ENCODE measurements around the gene ACVR2B.

Gene ACVR2B

DNA sequence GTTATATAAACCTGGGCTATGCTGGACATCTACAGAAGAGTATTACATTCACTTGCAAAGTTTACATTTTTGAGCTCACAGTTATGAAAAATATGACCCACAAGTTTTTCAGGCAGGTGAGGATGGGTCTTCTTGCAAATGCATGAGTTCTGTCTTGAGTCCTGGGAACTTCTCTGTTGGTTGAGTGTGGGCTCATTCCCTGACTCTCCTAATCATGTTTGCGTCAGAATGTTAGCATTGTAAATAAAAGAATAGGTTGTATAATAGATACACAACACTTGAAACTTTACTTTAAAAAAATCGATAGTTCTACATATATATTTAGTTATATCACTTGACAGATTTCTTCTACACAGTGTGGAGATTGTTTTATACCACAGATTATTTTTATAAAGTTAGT lies 35.3 kb downstream of the ACVR2B start:
- DNase-seq (ENCODE audit: low read depth), result no peak

DNA sequence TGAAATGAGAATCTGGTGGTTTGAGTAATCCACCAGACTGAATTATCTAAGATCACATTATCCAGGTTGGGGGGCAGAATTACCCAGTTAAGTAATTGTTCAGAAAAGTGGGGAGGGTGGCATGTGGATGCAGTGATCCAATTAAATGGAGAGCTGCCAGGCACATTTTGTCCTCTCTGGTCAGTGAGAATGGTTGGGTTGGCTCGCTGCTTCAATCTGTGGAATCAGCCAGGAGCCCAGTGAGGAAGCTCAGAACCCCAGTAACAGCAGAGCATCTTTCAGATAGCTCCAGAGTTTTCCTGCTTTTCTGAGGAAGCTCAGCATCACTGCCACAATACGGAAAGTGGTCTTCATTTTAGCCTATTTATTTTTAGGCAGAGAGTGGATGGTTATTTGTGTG lies 36.1 kb downstream of the ACVR2B start:
- no peak for DNase-seq (ENCODE audit: low read depth)

GRCh38 chr3:38490281-38491030 lies 36.8 kb downstream of the ACVR2B start:
- DNase-seq (ENCODE audit: low read depth), result no peak

GRCh38 chr3:38491215-38491614 lies 37.5 kb downstream of the ACVR2B start:
- no peak for DNase-seq (ENCODE audit: low read depth)

- DNase-seq (ENCODE audit: low read depth), result peak; percentile 55
Measured at GRCh38 chr3:38493031-38493430, 39.3 kb downstream of the ACVR2B start.

GRCh38 chr3:38496131-38496910 lies 42.6 kb downstream of the ACVR2B start, which contains the start of gene EXOG:
Gene EXOG (plus strand): TSS chr3:38496340. CDS start chr3:38496368, 28 bp downstream.
- peak; percentile 91 for DNase-seq (ENCODE audit: low read depth)

- DNase-seq (ENCODE audit: low read depth), result peak; percentile 30
Measured at GRCh38 chr3:38497031-38497430, 43.3 kb downstream of the ACVR2B start.

DNA sequence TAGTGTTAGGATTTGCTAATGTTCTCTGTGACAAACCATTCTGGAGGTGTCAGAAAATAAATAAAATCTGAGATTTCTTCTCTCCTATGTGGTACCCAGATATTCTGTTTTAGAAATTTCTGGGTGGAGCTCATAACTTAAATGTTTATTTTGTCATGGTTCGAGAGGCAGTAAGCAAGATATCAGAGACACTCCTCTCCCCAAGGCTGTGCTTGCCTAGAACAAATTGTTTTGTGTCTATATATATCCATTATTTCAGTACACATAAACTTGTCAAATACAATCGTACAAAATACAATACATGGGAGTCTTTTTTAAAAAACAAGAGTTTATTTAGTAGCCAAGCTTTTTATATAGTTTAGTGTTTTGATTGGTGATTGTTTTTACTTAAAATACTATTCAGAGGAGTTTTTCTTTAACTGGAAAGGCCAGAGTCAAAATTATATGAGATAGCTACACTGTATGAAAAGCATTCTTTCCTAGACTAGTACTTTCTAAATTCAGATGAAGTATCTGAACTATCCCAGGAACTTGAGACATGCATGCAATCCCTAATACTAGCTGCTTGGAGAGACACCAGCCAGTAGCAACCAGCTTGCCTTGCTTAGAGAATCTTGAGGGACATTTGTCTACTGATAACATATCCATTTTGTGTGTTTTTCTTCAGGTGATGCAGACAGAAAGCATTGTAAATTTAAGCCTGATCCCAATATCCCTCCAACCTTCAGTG lies 47.2 kb downstream of the ACVR2B start:
- no peak for DNase-seq (ENCODE audit: low read depth)

- no peak for DNase-seq (ENCODE audit: low read depth)
Measured at GRCh38 chr3:38507120-38507519, 53.4 kb downstream of the ACVR2B start.

DNA sequence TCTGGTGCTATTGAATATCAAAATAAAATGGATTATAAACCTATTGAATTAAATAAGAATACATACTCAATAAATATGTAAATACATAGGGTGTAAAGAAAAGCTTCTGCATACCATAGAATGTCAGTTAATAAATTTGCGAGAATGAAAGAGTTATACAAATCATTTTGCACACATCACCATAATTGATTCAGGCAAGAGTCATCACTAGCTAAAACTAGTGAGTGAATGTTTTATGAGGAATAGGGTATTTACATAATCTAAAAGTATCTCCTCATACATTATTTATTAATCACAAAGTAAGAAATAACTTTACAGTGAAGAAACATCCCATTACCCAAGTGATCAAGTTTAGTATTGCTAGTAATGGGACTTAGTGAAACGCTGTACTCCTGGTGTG lies 56.0 kb downstream of the ACVR2B start:
- DNase-seq (ENCODE audit: low read depth), result no peak

DNA sequence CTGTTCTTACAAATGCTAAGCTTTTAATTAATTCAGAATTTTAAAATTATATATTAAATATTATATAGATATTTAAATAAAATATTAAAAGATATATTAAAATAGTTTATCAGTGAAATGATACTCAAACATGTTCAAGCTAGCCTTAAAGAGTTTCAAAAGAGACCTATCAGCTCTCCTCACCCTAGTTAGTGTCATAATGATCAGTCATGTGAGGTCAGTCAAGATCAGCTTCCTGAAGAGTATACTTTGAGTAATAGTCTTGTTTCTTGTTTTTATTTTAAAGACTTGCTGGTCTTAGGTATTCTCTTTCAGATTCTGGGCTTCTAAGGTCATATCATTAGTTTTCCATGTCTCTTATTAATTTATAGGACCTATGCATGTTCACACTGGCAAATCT lies 56.9 kb downstream of the ACVR2B start:
- no peak for DNase-seq (ENCODE audit: low read depth)

- no peak for DNase-seq (ENCODE audit: low read depth)
Measured at GRCh38 chr3:38511546-38511945, 57.9 kb downstream of the ACVR2B start.

- DNase-seq (ENCODE audit: low read depth), result no peak
Measured at GRCh38 chr3:38515367-38515766, 61.7 kb downstream of the ACVR2B start.

DNA sequence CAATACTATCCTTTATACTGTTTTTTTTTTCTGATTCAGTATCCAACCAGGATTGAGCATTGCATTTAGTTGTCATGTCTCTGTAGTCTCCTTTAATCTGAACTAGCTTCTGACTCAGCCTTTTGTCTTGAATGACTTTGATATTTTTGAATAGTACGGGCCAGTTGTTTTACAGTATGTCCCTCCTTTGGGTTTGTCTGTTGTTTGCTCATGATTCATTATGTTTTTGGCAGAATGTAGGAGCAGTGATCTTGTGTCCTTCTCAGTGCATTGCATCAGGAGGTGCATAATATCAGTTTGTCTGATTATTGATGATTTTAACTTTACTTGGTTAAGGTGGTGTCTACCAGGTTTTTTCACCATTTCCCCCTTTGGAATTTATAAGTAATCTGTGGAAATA lies 63.0 kb downstream of the ACVR2B start:
- no peak for DNase-seq (ENCODE audit: low read depth)

DNA sequence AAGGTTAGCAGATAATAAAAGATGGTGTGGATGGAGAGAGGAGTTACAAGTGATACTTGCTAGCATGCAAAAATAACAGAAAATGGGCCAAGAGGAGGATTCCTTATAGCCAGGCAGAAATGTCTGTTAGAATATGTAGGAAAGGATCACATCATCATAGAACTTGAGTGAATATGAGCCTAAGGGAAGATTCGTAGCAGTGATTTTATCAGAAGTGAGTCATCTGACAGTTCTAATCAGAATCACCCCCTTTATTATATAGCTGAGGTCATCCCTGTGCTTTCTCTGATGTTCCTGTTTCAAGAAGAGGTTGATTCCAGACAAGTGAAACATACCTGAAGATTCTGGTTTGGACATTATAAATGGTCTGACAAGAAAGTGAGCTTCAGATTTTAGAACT lies 65.3 kb downstream of the ACVR2B start:
- DNase-seq (ENCODE audit: low read depth), result peak; percentile 73

- no peak for DNase-seq (ENCODE audit: low read depth)
Measured at GRCh38 chr3:38519651-38520050, 66.0 kb downstream of the ACVR2B start.

DNA sequence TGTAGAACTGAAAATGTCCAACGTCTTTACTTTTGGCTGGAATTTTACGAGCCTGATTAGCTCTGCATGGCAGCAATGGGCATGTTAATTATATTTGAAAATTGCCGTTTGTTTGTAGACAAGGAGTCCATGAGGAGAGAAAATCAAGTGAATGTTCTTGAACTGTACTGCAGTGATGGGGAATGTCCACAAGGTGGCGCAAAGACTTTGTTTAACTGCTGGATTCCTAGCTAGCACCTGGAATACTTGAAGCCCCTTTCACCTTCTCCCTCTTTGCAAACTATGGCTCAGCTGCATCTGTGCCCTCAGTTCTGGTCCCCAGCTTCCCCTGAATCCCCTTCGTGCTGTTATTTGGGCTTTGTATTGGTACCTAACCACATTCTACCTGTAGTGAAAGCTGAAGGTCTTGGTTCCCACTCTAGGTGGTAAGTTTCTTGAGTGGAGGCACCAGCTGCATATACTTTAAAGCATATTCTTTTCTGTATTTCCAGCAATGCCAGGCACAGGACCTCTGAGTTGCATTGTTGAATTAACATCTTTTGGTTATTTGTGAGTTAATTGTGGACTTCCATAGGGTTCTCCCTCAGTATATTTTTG lies 67.8 kb downstream of the ACVR2B start:
- DNase-seq (ENCODE audit: low read depth), result peak; percentile 70

DNA sequence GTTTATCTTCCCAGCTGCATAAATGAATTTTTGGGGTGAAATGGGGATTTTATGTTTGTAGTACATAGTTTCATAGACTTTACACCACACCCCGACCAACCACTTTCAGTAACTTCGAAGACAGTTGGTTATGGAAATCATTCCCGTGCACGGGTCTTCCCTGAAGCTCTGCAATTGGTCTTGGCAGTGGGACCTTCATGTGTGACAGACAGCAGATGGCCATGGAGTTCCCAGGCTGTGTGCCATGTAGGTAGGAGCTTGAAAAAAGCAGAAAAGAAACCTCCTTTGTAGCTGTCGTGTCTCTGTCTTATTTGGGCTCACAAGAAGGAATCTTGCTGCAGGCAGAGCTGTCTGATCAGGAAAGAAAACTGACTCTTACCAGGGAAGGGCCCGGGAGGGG lies 68.3 kb downstream of the ACVR2B start:
- no peak for DNase-seq (ENCODE audit: low read depth)

DNA sequence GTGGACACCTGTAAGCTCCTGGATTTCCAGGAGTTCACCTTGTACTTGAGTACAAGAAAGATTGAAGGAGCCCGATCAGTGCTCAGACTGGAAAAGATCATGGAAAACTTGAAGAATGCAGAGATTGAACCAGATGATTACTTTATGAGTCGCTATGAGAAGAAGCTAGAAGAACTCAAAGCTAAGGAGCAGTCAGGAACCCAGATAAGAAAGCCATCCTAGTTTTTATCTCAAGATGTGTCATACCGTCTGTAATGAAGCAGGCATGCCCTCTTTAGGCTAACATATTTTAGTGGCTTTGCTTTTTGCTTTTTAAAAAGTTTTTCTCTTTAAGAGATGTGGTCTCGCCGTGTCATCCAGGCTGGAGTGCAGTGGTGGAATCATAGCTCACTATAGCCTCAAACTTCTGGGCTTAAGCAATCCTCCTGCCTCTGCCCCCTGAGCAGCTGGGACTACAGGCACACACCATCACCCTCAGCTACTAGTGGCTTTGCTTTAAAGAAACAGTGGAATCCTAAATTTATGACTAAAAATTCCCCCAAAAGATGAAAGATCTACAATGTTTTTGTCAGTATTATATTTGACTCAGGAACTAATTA lies 70.5 kb downstream of the ACVR2B start:
- DNase-seq (ENCODE audit: low read depth), result peak; percentile 28

GRCh38 chr3:38526792-38527191 lies 73.1 kb downstream of the ACVR2B start:
- no peak for DNase-seq (ENCODE audit: low read depth)

DNA sequence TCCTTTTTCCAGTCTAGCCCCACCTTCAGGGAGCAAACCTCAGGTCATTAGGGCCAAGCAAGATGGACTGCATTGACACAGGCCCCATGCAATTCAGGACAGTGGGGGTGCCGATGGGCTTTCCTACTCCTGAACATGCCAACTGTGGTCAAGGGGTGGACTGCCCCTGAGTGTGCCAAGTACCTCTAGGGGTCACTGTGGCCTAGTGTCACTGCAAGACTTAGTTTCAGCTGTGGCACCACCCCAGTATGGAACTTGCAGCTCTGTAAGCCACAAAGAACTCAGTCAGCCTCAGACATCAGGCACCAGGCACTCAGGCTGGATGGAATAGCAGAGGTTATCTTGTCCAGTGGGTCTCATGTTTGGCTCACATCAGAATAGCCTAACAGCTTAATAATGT lies 74.8 kb downstream of the ACVR2B start:
- peak; percentile 22 for DNase-seq (ENCODE audit: low read depth)

- no peak for DNase-seq (ENCODE audit: low read depth)
Measured at GRCh38 chr3:38532529-38532928, 78.8 kb downstream of the ACVR2B start.

All from ELR (cell line).